NAMALWA (cell line): ENCODE results near the gene MAML3.

Experiments
- DNase-seq: peaks from one replicate; pipeline ENCODE4 v3.0.0-alpha.2; 2015; ENCODE audit warnings: low spot score

Gene MAML3

DNA sequence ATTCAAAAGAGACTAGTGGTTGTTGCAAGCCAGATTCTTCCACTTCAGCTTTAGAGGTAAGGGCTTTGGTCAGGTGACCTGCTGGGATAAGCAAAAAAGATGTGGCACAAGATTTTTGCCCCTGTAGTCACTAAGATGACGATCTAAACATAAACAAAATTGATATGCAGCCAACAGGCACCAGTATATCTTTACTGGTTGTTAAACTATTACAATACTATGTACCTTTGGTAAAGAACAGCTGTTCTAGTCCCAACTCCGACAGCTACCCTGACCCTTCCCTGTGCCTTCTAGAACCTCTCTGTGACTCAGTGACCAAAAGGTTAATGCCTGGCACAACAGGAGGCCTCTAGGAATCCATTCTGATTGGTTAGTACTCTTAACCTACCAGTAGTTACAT, 428.7 kb downstream of the MAML3 start:
- no peak for DNase-seq

DNA sequence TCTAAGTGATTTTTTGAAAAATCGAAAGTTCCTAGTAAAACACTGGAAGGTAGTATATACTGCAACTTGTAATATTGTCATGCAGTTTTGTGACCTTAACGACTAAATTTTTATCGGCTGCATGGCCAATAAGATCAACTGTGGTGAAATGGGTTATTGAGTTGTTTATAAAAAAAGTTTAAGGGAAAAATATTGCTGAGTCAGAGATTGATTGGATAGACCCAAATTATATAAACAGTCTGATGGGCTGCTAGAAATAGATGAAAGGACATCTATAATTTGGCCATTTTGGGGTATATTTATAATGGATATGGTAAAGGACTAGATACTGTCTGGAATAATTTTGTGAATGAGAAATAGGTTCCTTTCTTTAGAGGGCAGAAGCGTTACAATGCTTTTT, 432.2 kb downstream of the MAML3 start:
- DNase-seq, result no peak

DNA sequence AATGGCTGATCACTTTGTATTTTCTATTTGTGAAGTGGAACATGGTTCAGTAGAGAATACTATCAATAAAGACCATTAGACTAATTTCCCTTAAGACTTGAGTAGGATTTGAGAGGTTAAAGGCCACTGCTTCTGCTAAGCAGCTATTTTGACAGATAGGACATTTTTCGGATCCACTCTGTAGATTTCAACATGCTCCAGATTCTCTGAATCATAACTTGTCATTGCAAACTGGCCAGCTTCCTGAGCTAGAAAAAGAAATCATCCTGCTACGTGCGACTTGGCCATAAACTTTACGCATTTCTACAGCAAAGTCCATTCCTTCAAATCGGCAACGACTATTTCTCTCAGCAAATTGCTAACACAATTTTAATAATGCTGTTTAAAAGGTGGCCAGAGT, 433.2 kb downstream of the MAML3 start:
- DNase-seq, result no peak

DNA sequence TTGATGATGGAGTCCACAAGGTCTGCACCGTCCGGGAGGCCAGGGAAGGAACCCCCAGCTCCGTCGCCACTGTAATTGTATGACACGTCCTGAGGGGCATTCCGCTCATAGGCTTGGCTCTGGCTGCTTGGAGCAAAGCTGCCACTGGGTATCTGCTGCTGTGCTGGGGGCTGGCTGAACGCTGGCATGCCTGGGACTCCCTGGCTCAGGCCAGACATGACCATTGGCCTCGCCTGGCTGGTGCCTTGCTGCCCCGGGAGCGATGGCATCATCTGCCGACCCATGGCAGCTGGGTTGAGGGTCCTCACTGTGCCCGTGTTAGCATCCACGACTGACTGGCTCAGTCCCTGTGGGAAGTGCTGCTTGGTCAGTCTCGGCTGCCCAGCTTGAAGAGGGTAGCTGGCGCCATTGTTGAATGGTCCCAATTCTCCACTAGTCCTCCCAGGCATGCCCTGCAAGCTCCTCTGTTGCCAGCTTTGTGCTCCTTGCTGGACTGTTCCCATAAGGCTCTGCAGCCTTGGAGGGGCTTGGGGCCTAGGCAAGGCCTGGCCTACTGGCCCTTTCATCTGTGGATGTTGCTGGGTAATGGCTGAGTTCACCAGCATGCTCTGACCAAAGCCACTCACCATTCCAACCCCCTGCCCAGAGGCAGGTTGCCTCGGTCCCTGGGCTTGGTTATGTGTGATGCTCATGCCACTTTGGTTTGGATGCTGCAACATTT, 434.4 kb downstream of the MAML3 start:
- no peak for DNase-seq

DNA sequence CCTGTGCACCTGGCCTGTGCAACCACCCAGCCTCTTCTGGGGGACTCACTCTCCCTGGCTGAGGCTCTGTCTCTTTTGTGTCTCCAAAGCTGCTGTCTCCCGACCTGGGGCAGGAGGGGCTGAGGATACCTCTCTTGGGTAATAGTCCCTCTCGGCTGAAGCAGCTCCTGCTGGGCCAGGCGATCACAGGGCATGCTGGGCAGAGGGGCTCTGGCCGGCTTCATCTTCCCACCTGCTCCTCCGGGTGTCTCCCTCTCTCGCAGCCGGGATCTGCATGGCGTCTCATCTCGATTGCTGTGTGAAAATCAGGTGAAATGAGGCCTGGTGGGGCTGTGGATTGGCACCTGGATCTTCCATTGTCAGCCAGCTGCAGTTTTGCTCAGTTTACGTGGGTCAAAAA, 435.2 kb downstream of the MAML3 start:
- no peak for DNase-seq

DNA sequence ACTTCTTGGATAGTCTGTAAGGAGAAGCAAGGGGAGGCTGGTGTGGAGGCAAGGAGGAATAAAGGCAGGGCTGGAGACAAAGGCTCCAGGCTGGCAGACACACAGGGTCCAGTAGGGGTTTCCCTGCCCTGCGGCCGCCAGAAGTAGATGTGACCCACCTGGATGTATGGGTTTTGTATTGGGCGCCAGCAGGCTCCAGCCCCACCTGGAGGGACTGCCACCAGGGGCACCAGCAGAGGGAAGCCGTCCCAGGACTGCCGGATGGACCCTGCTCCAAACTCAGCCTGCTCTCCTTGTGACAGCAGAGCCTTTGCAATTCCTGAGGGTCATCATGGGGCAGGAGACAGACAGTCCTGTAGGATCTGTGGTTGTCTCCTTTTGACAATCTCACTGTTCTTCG, 435.6 kb downstream of the MAML3 start:
- no peak for DNase-seq

DNA sequence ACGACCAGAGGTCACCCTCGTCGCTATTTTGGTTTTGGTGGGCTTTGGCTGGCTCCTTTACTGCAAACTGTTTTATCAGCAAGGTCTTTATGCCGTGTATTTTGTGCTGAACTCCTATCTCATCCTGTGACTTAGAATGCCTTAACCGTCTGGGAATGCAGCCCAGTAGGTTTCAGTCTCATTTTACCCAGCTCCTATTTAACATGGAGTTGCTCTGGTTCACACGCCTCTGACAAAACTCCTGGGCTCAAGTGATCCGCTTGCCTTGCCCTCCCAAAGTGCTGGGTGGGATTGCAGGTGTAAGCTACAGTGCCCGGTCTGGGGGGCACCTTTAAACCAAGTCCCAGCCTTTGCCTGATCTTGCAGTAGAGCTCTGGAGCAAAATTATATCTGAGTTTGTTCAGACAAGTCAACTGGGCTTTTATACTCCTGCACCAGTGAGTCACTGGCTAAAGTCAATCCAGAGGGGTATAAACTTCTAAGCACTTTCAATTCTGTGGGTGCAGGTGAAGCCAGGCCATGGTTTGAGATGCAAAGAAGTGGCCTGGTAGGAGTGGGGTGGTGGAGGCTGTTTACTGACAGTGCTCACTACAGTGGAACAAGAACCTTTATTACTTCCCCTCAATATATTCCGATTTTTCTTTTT, 438.1 kb downstream of the MAML3 start:
- DNase-seq, result no peak

DNA sequence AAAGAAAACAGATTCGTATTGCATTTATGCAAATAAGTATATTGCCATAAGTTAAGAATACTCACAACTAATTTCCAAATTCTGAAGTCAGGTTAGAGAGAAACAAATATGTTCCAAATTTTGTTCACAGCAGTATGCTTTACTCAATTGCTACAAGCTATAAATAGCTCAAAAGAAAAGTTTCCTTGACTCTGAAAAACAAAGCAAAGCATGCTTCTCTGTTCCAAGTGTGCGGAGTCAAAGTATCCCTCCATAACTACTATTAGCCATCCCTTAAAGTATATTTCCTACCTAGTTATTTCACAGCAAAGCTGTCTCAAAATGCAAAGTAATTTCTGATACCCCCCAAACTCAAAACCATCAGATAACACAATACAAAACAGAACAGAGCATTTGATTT, 441.1 kb downstream of the MAML3 start:
- DNase-seq, result no peak

DNA sequence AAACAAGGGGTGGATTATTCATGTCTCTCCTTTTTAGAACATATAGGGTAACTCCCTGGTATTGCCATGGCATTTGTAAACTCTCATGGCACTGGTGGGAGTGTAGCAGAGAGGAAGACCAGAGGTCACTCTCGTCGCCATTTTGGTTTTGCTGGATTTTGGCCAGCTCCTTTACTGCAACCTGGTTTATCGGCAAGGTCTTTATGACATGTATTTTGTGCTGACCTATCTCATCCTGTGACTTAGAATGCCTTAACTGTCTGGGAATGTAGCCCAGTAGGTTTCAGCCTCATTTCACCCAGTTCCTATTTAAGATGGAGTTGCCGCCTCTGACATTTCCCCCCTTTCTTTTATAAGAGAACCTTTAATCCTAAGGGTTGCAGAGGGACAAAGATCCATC, 442.5 kb downstream of the MAML3 start:
- no peak for DNase-seq

DNA sequence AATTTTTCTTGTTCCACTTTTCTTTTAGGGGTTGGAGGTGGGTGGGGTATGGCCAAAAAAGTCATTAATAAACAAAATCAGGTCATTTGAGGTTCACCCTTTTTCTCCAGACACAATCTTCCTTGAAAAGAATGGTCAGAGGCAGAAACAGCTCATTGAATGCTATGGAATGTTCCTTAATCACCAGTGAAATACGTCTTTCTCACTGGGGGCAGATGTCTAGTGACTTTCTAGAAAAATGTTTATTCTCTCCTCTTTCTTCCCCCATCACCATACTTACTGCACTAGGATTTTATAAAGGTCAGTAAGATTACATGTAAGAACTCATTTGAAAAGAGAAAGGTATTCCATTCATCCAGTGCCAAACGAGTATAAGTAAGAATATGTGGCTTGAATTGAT, 443.9 kb downstream of the MAML3 start:
- no peak for DNase-seq

DNA sequence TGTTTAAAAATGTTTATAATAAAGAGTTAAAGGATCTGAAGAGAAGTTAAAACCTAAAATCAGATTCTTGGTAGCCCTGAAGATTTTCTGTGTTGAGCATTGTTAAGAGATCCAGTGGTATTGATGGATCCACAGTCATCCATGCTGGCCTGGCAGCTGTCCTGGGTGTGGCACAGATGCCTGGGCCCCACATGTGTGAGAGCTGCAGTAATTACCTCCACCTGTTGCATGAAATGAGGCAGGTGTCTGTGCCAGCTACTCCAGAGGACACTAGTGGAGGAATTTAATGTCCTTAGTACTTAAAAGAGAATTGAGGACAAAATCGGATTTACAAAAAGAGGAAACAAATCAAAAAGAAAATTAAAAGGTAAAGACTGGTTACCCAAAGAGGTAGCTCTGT, 444.3 kb downstream of the MAML3 start:
- DNase-seq, result no peak

DNA sequence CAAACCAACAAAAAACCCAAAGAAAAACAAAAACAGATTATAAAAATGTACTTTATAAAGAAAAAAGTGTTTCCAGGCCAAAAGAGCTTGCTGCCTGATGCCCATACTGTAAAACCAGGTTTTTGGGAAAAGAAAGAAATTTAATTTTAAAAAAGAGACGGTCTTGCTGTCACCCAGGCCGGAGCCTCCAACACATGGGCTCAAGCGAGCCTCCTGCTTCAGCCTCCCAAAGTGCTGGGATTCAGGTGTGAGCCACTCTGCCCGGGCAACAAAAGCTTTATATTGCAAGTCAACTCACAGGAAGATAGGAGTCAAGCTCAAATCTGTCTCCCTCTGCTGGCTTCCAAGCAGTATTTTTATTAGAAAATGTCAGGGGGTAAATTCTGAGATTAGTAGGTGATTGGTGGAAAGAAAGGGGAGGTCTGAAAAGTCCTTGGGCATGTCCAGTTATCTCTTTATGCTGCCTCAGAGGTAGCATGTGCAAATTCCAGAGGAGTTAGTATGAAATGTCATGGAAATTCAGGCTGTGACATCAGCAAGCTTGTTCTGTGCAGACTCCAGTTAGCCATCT, 449.0 kb downstream of the MAML3 start:
- peak; percentile 16 for DNase-seq

DNA sequence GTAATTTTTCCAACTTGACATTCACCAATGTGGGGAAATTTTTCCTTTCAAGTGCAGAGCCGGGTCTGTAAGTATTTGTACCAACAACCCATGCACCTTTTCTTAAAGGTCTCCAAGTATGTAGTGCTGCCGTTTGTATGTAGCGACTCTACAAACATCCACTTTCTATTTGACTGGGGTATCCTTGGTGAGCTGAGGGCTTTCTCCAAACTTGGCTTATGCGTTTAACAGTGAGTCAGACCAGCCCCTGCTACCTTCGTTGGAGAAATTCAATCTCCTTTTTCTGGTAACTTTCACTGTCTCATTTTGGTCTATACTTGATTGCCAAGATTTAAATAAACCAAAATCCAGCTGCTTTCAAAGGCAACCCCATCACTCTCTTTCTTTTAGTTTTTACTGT, 453.4 kb downstream of the MAML3 start:
- no peak for DNase-seq

DNA sequence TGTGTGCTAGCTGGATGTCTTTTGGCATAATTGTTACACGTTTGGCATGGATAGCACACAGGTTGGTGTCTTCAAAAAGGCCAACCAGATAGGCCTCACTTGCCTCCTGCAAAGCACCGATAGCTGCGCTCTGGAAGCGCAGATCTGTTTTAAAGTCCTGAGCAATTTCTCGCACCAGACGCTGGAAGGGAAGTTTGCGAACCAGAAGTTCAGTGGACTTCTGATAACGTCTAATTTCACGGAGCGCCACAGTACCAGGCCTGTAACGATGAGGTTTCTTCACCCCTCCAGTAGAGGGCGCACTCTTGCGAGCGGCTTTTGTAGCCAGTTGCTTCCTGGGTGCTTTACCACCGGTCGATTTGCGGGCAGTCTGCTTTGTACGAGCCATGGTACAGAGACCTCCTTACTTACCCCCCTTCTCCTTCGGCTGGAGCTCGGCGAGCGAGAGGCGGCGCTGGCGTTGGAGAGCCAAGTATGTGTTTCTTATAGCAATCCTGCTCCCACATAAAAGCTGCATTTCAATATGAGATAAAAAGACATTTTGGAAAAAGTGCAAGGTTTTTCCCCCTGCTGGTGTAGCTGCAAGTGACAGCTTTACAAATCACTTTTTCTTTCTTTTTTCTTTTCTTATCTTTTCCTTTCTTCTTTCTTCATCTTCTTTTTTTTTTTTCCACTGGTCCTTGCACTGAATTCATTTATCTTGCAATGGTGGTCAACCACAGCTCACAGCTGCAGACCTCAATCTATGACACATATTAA, 455.6 kb downstream of the MAML3 start:
- DNase-seq, result peak; percentile 13

DNA sequence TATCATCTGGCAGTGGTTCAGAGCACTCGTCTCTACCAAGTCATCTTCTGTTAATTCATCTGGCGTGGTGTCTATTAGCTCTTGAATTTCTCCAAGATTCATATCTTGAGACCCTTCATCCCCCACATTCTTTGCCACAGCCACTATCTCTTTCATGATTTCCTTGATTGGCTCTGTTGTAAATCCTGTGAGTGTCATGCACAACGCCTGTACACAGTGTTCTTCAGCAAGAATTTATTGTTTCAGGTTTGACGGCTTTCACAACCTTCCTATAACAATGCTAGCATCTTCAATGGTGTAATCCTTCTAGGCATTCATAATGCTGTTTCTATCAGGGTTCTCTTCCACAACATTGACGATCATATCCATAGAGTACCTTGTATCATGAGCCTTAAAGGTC, 457.5 kb downstream of the MAML3 start:
- no peak for DNase-seq

DNA sequence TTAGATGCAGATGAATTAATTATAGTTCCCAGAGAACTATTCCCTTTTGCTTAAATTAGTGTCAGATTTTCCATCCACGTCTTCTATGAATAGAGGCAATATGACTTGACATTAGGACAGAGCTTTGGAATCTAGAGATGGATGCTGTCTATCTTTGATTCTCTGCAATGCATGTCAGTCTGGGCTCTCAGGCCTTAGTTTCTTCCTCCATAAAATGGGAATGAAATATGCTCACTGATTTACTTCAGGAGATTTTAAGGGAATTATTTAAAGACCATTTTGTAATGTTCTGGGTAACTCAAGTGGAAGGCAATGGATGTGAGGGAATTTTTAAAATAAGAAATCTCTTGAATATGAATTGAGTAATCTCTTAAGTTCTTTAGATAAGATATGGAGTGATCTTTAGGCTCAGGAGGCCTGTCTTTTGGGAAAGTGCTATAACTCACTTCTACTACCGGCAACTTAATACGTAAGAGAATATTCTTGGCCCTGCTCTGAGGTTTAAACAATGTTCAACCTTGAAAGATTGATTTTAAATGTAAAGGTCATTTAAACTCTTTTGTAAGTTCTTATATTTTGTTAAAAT, 459.4 kb downstream of the MAML3 start:
- no peak for DNase-seq

DNA sequence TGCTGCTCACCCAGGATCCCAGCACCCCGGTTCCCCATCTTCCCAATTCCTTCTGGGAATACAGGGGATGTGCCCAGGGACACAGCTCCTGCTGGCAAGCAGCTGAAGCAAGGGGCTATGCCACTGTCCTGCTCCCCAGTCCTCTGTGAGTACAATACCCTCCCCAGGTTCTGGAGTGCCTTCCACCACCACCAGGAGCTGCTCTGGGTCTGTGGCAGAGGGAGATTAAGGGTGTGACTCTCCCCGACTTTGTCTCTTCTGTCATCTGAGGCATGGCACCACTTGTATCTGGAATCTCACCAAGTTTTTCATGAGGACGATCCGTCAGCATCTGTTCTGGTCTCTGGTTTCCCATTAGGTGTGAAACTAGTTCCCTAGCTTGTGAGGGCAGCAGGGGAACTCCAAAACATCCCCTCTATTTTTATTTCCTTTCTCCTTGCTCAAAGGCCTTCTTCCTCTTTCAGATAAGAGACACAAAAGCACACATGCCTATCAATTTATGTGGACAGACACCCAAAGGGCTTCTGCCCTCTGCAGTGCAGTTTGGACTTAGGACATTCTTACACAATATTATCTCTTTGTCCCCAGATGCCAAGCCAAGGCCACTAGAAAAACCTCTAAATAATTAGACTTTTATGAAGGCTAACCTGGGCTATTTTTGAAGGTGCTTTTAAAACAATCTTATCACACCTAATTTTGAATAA, 461.5 kb downstream of the MAML3 start:
- peak; percentile 40 for DNase-seq

DNA sequence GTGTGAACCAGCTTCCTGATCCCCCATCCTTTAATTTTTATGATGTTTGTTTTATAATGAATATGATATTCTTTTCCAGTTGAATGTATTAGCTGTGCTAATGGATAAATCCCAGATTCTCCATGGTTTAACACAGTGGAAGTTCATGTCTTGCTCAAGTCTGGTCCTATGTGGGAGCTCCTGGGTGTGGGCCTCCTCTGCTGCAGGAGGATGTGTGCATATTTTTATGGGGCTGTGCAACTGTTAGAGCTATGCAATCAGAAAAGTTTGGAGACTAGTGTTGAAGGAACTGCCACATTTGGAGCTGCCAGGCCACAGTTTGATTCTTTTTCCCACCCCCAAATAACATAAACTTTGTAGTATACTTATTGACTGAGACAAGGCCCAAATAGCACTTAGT, 463.6 kb downstream of the MAML3 start:
- no peak for DNase-seq

DNA sequence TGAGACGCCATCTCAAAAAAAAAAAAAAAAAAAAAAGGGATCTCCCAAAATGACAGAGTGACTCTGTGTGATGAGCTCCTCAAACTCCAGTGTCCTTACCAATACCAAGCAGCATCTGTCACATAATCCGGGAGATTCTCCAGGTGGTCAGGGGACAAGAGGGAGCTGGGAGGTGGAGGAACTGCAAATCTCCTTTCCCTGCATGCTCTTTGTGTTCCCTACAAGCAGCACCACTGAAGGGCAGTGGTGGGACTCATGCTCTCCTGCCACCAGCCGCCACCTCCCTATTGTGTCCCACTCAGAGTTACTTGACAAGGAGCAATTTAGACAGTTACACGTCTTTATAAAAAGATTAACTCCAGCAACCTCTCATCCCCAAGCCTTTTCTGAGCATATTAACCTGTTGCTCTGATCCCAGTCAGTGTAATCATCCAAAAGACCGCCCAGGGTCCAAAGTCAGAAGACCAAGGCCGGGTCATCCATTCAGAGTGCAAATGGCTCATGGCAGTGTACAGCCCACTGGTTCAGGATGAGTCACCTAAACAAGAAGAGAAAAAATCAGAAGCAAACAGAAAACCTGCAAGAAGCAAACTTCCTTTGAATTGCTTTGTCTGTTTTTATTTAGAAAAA, 464.8 kb downstream of the MAML3 start:
- no peak for DNase-seq

DNA sequence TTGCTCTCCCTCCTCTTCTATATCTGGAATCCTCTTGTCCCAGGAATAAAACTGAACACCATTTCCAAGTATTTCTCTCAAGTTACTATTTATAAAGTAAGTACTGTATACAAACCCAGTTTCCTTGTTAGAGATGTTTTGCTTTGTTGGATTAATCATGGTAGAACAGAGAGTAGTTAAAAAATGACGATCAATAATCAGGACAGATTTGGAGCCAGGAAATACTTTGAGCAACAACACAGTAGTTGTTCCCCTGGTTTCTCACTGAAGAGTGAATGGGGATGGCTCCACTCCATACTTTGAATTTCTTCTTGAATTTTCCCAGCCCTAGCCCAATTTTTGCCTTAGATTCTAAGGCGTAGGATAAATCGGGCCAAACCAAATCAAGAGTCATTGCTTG, 467.0 kb downstream of the MAML3 start:
- no peak for DNase-seq

DNA sequence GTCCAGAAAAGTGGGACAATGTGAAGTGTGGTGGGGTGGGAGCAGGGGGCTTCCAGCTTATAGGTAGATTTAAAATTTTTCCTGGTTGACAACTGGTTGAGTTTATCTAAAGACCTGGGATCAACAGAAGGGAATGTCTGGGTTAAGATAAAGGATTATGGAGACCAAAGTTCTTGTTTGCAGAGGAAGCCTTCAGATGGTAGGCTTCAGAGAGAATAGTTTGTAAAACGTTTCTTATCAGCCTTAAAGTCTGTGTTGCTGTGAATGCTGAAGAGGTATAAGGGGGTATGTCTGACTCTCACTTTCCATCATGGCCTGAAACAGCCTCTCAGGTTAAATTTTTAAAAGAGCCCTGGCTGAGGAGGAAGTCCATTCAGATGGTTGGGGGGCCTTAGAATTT, 467.9 kb downstream of the MAML3 start:
- no peak for DNase-seq

DNA sequence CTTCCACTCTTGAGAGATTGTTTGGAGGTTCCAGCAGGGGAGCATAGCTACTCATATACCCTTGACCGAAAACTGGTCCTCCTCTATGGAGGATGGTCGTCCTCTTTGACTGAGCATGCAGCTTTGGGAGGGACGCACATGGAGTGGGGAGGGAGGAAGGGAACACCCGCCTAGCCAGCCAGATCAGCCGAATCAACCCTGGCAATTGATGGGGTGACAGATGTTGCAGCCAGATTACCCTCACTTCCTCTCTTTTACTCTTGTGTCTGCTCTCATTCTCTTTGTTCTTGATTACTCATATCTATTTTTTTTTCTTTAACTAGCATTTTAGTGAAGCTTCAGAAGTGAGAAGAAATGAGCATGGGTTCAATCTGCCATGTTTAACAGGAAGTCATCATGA, 468.8 kb downstream of the MAML3 start:
- DNase-seq, result no peak
